ENCODE results near the gene PPP2R2D. TPM values are rescaled to one million over a fixed set of nuclear protein-coding genes. Genes with fewer than 3 reads are reported as not detected.

The PPP2R2D gene
- total RNA-seq, 4 donors from 2014 or later = 18.6 to 27.5 (median 22.1) TPM

- Histone ChIP-seq H3K4me1 (peaks cover 22 to 70% (median 34%) of the 10 kb centered on the region in 3 donors), H3K9me3 (no peaks in the 10 kb centered on the region), H3K27ac (no peak overlapping the region), H3K27me3 (peaks cover 0 to 16% (median 1%) of the 10 kb centered on the region in 4 donors), H3K36me3 (peaks cover 0 to 23% (median 0%) of the 10 kb centered on the region in 3 donors), H3K4me3 (peak overlapping the region in 3 of 4 donors; percentile 63 to 98 (median 86))
- intact Hi-C loops (cut with DNase I) = no loop called here
- TF ChIP-seq CTCF (IDR thresholded peaks at IDR 0.05) (no peak), POLR2A (IDR thresholded peaks at IDR 0.05) (no peak)
- WGBS, 2 donors = 92 to 97% methylated on average over 8 to 9 of the region's 9 CpGs
- no peak for DNase-seq
Measured at GRCh38 chr10:131902691-131903090, 1.9 kb downstream of the PPP2R2D start.

- no peak overlapping the region for H3K4me3 ChIP-seq
- H3K27ac ChIP-seq = no peak overlapping the region
- WGBS, 2 donors = 75 to 89% methylated on average over 5 of the region's 5 CpGs
- peaks cover 0 to 40% (median 0%) of the 10 kb centered on the region in 3 donors for H3K36me3 ChIP-seq
- intact Hi-C loops (cut with DNase I) = no loop called here
- no peaks in the 10 kb centered on the region for H3K9me3 ChIP-seq
- H3K4me1 ChIP-seq = peaks cover 17 to 85% (median 33%) of the 10 kb centered on the region in 3 donors
- DNase-seq = no peak
- no peak for TF ChIP-seq CTCF (IDR thresholded peaks at IDR 0.05)
- H3K27me3 ChIP-seq = no peaks in the 10 kb centered on the region
Measured at GRCh38 chr10:131905267-131905571, 4.4 kb downstream of the PPP2R2D start.

GRCh38 chr10:131905603-131906268 is 4.9 kb downstream of the PPP2R2D start:
- peaks cover 0 to 43% (median 0%) of the 10 kb centered on the region in 3 donors for H3K36me3 ChIP-seq
- H3K4me1 ChIP-seq = peaks cover 17 to 88% (median 33%) of the 10 kb centered on the region in 3 donors
- intact Hi-C loops (cut with DNase I) = no loop called here
- WGBS, 2 donors = 86 to 89% methylated on average over 15 to 16 of the region's 17 CpGs
- no peak overlapping the region for H3K4me3 ChIP-seq
- no peaks in the 10 kb centered on the region for H3K9me3 ChIP-seq
- DNase-seq = no peak
- H3K27ac ChIP-seq = no peak overlapping the region
- no peaks in the 10 kb centered on the region for H3K27me3 ChIP-seq
- TF ChIP-seq CTCF (IDR thresholded peaks at IDR 0.05) = no peak
- TF ChIP-seq POLR2A (IDR thresholded peaks at IDR 0.05) = no peak

GRCh38 chr10:131906269-131906639 is 5.4 kb downstream of the PPP2R2D start:
- 58 to 86% methylated on average over 1 of the region's 1 CpG for WGBS, 2 donors
- Histone ChIP-seq H3K9me3 (no peaks in the 10 kb centered on the region), H3K36me3 (peaks cover 0 to 46% (median 0%) of the 10 kb centered on the region in 3 donors), H3K4me3 (no peak overlapping the region), H3K27ac (no peak overlapping the region), H3K4me1 (peaks cover 17 to 94% (median 33%) of the 10 kb centered on the region in 3 donors), H3K27me3 (no peaks in the 10 kb centered on the region)
- no peak for TF ChIP-seq CTCF (IDR thresholded peaks at IDR 0.05)
- intact Hi-C loops (cut with DNase I) = no loop called here
- no peak for DNase-seq

GRCh38 chr10:131907679-131908078 is 6.9 kb downstream of the PPP2R2D start:
- no peak for TF ChIP-seq CTCF (IDR thresholded peaks at IDR 0.05)
- no peak for TF ChIP-seq POLR2A (IDR thresholded peaks at IDR 0.05)
- Histone ChIP-seq H3K4me3 (no peak overlapping the region), H3K9me3 (no peaks in the 10 kb centered on the region), H3K27ac (peak overlapping the region in 1 of 4 donors; percentile 0), H3K27me3 (no peaks in the 10 kb centered on the region), H3K36me3 (peaks cover 0 to 60% (median 0%) of the 10 kb centered on the region in 3 donors), H3K4me1 (peaks cover 5 to 84% (median 23%) of the 10 kb centered on the region in 3 donors)
- DNase-seq = no peak
- 88 to 91% methylated on average over 7 to 8 of the region's 8 CpGs for WGBS, 2 donors
- intact Hi-C loops (cut with DNase I) = no loop called here
